Activated gamma-delta T cell (primary cell): Measurements from ENCODE around the gene PDZD7.

Source experiments
- DNase-seq: peaks from one replicate; lab custom pipeline; 2025; lab: John Stamatoyannopoulos, UW

Gene PDZD7

DNA sequence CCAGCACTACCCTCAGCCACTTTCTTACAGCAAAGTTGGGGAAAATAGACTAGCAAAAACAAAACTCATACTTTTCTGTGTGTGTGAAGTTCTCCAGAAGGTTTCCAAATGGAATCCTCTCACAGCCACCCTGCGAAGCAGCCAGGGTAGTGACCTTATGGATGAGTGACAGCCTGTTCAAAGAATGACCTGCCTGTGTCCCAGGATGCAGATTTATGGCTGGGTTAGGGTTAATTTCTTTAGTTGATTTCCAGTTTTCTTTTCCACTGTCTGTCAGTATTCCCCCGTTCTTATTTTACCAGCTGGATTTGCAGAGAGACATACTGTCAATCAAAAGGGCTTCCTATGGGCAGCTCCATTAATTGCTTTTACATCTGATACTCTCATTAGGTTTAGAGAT is 64.0 kb downstream of the PDZD7 start:
- no peak for DNase-seq

GRCh38 chr10:100965820-100966219 is 65.1 kb downstream of the PDZD7 start:
- DNase-seq, result no peak

- no peak for DNase-seq
Observed at GRCh38 chr10:100963826-100964225, 67.1 kb downstream of the PDZD7 start.

DNA sequence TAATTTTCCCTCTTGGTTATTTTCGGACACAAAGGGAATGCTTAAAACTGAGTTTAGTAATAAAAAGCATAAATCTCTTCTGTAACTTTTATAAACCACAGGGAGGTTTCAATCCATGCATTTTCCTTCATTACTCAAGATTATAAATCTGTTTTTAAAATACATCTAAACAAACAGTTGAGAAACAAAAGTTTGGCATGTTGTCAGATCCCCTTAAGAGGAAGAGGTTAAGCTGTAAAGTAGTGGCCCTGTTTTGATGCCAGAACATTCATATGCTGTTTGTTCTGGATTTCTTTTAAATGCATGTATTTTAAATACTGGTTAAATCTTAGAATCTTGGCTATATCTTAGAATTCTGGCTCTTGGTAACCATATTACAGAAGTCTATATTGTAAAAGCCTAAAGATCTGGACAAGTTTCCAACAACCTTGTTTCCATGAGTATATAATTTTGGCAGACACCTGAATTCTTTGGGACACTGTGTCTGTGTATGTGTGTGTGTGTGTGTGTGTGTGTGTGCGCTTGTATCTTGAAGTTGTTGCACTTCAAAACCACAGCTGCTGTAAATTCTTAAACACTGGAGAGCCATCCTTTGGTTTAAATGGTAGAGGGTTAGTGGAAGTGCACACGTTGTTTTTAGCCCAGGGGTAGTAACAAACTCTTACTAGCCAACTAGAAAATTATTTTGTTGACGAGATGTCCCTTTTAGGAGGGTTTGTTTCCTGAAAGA is 68.4 kb downstream of the PDZD7 start:
- DNase-seq, result no peak

- DNase-seq, result no peak
Observed at GRCh38 chr10:100960251-100960650, 70.7 kb downstream of the PDZD7 start.
